ENCODE measurements around the gene TARS2.

- no peak for TF ChIP-seq EZH2 (optimal IDR thresholded peaks at IDR 0.05; ENCODE audit: low read depth, low read length)
- TF ChIP-seq, protein P1, sequence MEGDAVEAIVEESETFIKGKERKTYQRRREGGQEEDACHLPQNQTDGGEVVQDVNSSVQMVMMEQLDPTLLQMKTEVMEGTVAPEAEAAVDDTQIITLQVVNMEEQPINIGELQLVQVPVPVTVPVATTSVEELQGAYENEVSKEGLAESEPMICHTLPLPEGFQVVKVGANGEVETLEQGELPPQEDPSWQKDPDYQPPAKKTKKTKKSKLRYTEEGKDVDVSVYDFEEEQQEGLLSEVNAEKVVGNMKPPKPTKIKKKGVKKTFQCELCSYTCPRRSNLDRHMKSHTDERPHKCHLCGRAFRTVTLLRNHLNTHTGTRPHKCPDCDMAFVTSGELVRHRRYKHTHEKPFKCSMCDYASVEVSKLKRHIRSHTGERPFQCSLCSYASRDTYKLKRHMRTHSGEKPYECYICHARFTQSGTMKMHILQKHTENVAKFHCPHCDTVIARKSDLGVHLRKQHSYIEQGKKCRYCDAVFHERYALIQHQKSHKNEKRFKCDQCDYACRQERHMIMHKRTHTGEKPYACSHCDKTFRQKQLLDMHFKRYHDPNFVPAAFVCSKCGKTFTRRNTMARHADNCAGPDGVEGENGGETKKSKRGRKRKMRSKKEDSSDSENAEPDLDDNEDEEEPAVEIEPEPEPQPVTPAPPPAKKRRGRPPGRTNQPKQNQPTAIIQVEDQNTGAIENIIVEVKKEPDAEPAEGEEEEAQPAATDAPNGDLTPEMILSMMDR (IDR thresholded peaks at IDR 0.05; ENCODE audit: low read length) = no peak
These were observed 68.2 kb downstream of the TARS2 start for GRCh38 chr1:150555198-150555970.
